Panc1 (cell line): ENCODE results near the gene RASA3. TPM values are rescaled to one million over a fixed set of nuclear protein-coding genes. Genes with fewer than 3 reads are reported as not detected.

Experiments
- ATAC-seq: fragments of 200-7000 bp; cut with Tn5 transposase; 2 replicates; pipeline ENCODE4 v1.9.1; 2020; ENCODE audit warnings: mild to moderate bottlenecking, moderate library complexity
- BruUV-seq: library from RNA; stranded (reverse); fragments of 400-500 nt; replicated peaks from 2 replicates; lab custom pipeline; 2021; lab: Mats Ljungman, UMichigan
- CTCF ChIA-PET: fragments of 300-600 bp; sonication (Branson Sonifier 250); formaldehyde crosslinking; loops from one replicate; lab custom pipeline; 2022; ENCODE audit warnings: antibody characterized with exemption; lab: Charles Lee
- POLR2A ChIA-PET: fragments of 300-600 bp; sonication (Branson Sonifier 250); formaldehyde crosslinking; loops from one replicate; lab custom pipeline; 2022; ENCODE audit warnings: antibody characterized with exemption; lab: Charles Lee
- DNase-seq: peaks from one replicate; pipeline ENCODE4 v3.0.0-alpha.2; 2010; ENCODE audit warnings: low read depth, low spot score
- H3K27ac ChIP-seq: 2 replicates; pipeline ENCODE4 v1.5.1; 2011; ENCODE audit warnings: mild to moderate bottlenecking, low read length, inconsistent platforms
- H3K27me3 ChIP-seq: fragments of 200-500 bp; sonication (Bioruptor generic); 2 replicates; pipeline ENCODE4 v1.6.0; 2014; ENCODE audit warnings: low read length, inconsistent platforms; ENCODE audit not compliant: control insufficient read depth, insufficient read depth
- H3K36me3 ChIP-seq: fragments of 200-500 bp; sonication (Bioruptor generic); 2 replicates; pipeline ENCODE4 v1.5.1; 2014; ENCODE audit warnings: inconsistent platforms, mild to moderate bottlenecking, low read length, moderate library complexity; ENCODE audit not compliant: control insufficient read depth, insufficient read depth
- H3K4me1 ChIP-seq: 2 replicates; pipeline ENCODE4 v1.5.1; 2011; ENCODE audit warnings: inconsistent platforms, mild to moderate bottlenecking, low read length, moderate library complexity; ENCODE audit not compliant: control insufficient read depth, insufficient read depth
- H3K4me3 ChIP-seq, 2 experiments: 2 replicates each; pipeline ENCODE4 v1.5.1; 2011 to 2012; ENCODE audit warnings: low read depth in 2 of 2, low read length in 2 of 2, mild to moderate bottlenecking in 2 of 2, inconsistent platforms in 1 of 2, moderate library complexity in 1 of 2
- H3K9me3 ChIP-seq: fragments of 200-500 bp; sonication (Bioruptor generic); 2 replicates; pipeline ENCODE4 v1.5.1; 2014; ENCODE audit warnings: low read depth, mild to moderate bottlenecking, inconsistent platforms, low read length, moderate library complexity; ENCODE audit not compliant: control insufficient read depth, insufficient read depth
- POLR2AphosphoS5 ChIP-seq: IDR thresholded peaks from 2 replicates; pipeline ENCODE4 v1.6.1; 2012; ENCODE audit warnings: mild to moderate bottlenecking, low read depth, low read length, moderate library complexity
- SIN3A ChIP-seq: IDR thresholded peaks from 2 replicates; pipeline ENCODE4 v1.6.1; 2012; ENCODE audit warnings: low read depth, mild to moderate bottlenecking, low read length, moderate library complexity, borderline replicate concordance; ENCODE audit not compliant: insufficient read depth
- TCF7L2 ChIP-seq: IDR thresholded peaks from 2 replicates; pipeline ENCODE4 v1.6.1; 2011; ENCODE audit warnings: mild to moderate bottlenecking, low read depth, low read length, inconsistent platforms
- in situ Hi-C: cut with HindIII; loops from 2 replicates; pipeline ENCODE4 v1.10.0; 2016; ENCODE audit warnings: low sequenced_read_pairs, low pct_unique_long_range_greater_than_20kb
- intact Hi-C: fragments of 100-400 bp; cut with micrococcal nuclease; formaldehyde crosslinking; loops from one replicate; pipeline ENCODE4 v1.10.0; 2022; ENCODE audit not compliant: unreplicated experiment
- total RNA-seq: library from RNA; stranded (reverse); gene quantifications from one replicate; pipeline ENCODE4 v1.2.1, GENCODE V29; 2021; ENCODE audit not compliant: unreplicated experiment
- TF ChIP-seq, protein P1 (sequence below), 2 experiments: IDR thresholded peaks; 2 replicates each; pipeline ENCODE4 v1.6.1; 2011 to 2012; ENCODE audit warnings: low read depth in 2 of 2, control low read depth in 1 of 2, low read length in 1 of 2, mild to moderate bottlenecking in 1 of 2, moderate library complexity in 1 of 2; ENCODE audit not compliant: insufficient read depth in 1 of 2
- TF ChIP-seq, protein P2 (sequence below): fragments of 450-650 bp; IDR thresholded peaks from 2 replicates; pipeline ENCODE4 v1.5.1; 2017; ENCODE audit warnings: mild to moderate bottlenecking

The RASA3 gene
- total RNA-seq, 1 experiment from 2014 or later, result 33.7 TPM

DNA sequence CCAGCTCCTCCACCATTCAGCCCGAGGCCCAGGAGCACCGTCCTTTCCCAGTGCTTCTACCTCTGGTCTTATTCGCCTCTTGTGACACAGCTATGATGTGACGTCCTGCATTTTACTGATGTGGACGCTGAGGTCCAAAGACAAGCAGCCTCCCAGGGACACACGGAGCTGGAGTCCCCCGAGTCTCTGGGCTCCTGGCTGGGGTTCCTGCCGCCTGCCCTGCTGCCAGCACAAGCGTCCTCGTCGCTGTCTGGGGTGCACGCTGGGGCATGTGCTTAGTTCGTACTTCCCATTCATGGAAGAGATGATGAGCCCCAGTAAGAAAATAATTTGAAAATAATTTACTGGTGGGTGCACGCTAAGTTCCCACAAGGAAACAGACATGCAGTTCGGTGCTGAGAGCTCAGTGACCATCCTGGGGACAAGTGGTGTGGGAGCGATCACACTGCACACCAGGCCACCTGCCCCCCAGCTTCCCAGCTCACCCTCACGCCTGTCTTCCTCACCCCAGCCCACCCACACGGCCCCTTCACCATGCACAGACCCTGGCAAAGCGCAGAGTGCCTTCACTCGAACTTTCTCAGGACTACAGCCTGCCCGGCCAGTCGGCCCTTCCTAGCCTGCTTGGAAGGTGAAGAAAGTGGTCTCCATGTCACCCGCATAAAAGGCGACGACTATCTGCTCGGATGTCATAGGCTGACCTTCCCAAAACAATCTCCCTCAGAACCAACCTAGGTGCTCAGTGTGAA lies 32.4 kb upstream of the RASA3 start:
- Histone ChIP-seq H3K27ac (no peak overlapping the region), H3K4me3 (no peak overlapping the region), H3K4me1 (no peaks in the 10 kb centered on the region), H3K36me3 (no peaks in the 10 kb centered on the region), H3K9me3 (no peaks in the 10 kb centered on the region), H3K27me3 (no peaks in the 10 kb centered on the region)
- in situ Hi-C loops, result no loop called here
- intact Hi-C loops, result no loop called here
- BruUV-seq, result no TSS peak
- ATAC-seq, result no peak
- DNase-seq, result no peak
- ChIA-PET POLR2A (no interaction called here), CTCF (no interaction called here)
- TF ChIP-seq TCF7L2, result no peak
- TF ChIP-seq, protein P1, sequence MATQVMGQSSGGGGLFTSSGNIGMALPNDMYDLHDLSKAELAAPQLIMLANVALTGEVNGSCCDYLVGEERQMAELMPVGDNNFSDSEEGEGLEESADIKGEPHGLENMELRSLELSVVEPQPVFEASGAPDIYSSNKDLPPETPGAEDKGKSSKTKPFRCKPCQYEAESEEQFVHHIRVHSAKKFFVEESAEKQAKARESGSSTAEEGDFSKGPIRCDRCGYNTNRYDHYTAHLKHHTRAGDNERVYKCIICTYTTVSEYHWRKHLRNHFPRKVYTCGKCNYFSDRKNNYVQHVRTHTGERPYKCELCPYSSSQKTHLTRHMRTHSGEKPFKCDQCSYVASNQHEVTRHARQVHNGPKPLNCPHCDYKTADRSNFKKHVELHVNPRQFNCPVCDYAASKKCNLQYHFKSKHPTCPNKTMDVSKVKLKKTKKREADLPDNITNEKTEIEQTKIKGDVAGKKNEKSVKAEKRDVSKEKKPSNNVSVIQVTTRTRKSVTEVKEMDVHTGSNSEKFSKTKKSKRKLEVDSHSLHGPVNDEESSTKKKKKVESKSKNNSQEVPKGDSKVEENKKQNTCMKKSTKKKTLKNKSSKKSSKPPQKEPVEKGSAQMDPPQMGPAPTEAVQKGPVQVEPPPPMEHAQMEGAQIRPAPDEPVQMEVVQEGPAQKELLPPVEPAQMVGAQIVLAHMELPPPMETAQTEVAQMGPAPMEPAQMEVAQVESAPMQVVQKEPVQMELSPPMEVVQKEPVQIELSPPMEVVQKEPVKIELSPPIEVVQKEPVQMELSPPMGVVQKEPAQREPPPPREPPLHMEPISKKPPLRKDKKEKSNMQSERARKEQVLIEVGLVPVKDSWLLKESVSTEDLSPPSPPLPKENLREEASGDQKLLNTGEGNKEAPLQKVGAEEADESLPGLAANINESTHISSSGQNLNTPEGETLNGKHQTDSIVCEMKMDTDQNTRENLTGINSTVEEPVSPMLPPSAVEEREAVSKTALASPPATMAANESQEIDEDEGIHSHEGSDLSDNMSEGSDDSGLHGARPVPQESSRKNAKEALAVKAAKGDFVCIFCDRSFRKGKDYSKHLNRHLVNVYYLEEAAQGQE (IDR thresholded peaks at IDR 0.05; ENCODE audit: insufficient read depth in 1 of 2, low read depth in 2 of 2, low read length in 1 of 2), result no peak
- no peak for TF ChIP-seq POLR2AphosphoS5
- TF ChIP-seq, protein P2, sequence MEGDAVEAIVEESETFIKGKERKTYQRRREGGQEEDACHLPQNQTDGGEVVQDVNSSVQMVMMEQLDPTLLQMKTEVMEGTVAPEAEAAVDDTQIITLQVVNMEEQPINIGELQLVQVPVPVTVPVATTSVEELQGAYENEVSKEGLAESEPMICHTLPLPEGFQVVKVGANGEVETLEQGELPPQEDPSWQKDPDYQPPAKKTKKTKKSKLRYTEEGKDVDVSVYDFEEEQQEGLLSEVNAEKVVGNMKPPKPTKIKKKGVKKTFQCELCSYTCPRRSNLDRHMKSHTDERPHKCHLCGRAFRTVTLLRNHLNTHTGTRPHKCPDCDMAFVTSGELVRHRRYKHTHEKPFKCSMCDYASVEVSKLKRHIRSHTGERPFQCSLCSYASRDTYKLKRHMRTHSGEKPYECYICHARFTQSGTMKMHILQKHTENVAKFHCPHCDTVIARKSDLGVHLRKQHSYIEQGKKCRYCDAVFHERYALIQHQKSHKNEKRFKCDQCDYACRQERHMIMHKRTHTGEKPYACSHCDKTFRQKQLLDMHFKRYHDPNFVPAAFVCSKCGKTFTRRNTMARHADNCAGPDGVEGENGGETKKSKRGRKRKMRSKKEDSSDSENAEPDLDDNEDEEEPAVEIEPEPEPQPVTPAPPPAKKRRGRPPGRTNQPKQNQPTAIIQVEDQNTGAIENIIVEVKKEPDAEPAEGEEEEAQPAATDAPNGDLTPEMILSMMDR, result no peak
- no peak for TF ChIP-seq SIN3A

DNA sequence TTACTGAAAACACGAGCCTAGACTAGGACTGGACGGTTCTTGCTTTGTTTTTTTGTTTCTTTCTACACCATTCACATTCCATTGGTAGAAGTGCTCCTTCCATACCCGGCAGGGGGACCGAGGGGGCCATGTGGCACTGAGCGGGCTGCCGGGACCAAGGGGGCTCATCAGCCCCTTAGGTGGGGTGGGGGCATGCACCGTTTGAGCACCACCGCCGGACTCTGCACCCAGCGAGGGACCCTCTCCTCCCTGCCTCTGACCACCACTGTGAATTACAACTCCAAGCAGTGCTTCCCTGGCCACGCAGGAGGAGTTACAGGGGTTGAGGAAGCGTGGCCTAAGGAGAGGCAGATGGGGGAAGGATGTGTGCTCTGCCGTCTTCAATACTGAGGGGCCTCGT lies 31.6 kb upstream of the RASA3 start:
- no peak overlapping the region for H3K4me3 ChIP-seq
- H3K27me3 ChIP-seq, result no peaks in the 10 kb centered on the region
- DNase-seq, result no peak
- H3K4me1 ChIP-seq, result no peaks in the 10 kb centered on the region
- TF ChIP-seq, protein P2, result no peak
- TF ChIP-seq, protein P1 (IDR thresholded peaks at IDR 0.05; ENCODE audit: insufficient read depth in 1 of 2, low read depth in 2 of 2, low read length in 1 of 2), result no peak
- TF ChIP-seq POLR2AphosphoS5 (no peak), TCF7L2 (no peak), SIN3A (no peak)
- no TSS peak for BruUV-seq
- intact Hi-C loops, result no loop called here
- in situ Hi-C loops, result no loop called here
- no peak for ATAC-seq
- no peaks in the 10 kb centered on the region for H3K36me3 ChIP-seq
- no peak overlapping the region for H3K27ac ChIP-seq
- ChIA-PET POLR2A (no interaction called here), CTCF (no interaction called here)
- H3K9me3 ChIP-seq, result no peaks in the 10 kb centered on the region
